Heart left ventricle (tissue), 16 donors: ENCODE data around the gene CYB5R2. TPM values are rescaled to one million over a fixed set of nuclear protein-coding genes. Genes with fewer than 3 reads are reported as not detected.

Experiments used
- ATAC-seq, 4 donors: fragments of 200-7000 bp; cut with Tn5 transposase; one replicate each; pipeline ENCODE4 v1.9.1; 2020 to 2022; ENCODE audit warnings: moderate library complexity in 4 of 4, mild to moderate bottlenecking in 3 of 4, moderate number of reproducible peaks in 1 of 4
- DNase-seq, 5 donors: peaks; one replicate each; pipeline ENCODE4 v3.0.0-alpha.2; 2020
- H3K27ac ChIP-seq, 12 donors: fragments of 200-600 bp; sonication (generic) in 4 of 12; one replicate each; pipeline versions ENCODE4 v1.5.0 to v1.8.0; 2016 to 2022; ENCODE audit warnings: mild to moderate bottlenecking in 2 of 12
- H3K27me3 ChIP-seq, 9 donors: fragments of 200-600 bp; sonication (generic) in 2 of 9; one replicate each; pipeline versions ENCODE4 v1.5.1 to v1.8.0; 2016 to 2022; ENCODE audit warnings: mild to moderate bottlenecking in 3 of 9
- H3K36me3 ChIP-seq, 9 donors: fragments of 200-600 bp; sonication (generic) in 2 of 9; one replicate each; pipeline versions ENCODE4 v1.5.0 to v1.8.0; 2018 to 2022; ENCODE audit warnings: mild to moderate bottlenecking in 2 of 9
- H3K4me1 ChIP-seq, 12 donors: fragments of 200-600 bp; sonication (generic) in 4 of 12; one replicate each; pipeline versions ENCODE4 v1.5.0 to v1.8.0; 2016 to 2022; ENCODE audit warnings: mild to moderate bottlenecking in 3 of 12
- H3K4me3 ChIP-seq, 12 donors: fragments of 200-600 bp; sonication (generic) in 4 of 12; one replicate each; pipeline versions ENCODE4 v1.5.0 to v1.8.0; 2017 to 2022; ENCODE audit warnings: mild to moderate bottlenecking in 9 of 12, moderate library complexity in 4 of 12
- H3K9me3 ChIP-seq, 12 donors: fragments of 200-600 bp; sonication (generic) in 4 of 12; one replicate each; pipeline versions ENCODE4 v1.5.0 to v1.8.0; 2016 to 2022; ENCODE audit warnings: mild to moderate bottlenecking in 1 of 12
- CTCF ChIP-seq, 12 donors: fragments of 200-600 bp; sonication (generic) in 4 of 12; IDR thresholded peaks; one replicate each; pipeline versions ENCODE4 v1.5.0 to v1.8.0; 2018 to 2022; ENCODE audit warnings: antibody characterized with exemption in 12 of 12, mild to moderate bottlenecking in 5 of 12
- POLR2A ChIP-seq, 2 donors: fragments of 450-650 bp; IDR thresholded peaks; one replicate each; pipeline ENCODE4 v1.6.1; 2017; ENCODE audit warnings: antibody characterized with exemption in 2 of 2, mild to moderate bottlenecking in 2 of 2, moderate library complexity in 2 of 2
- WGBS, 4 donors: extraction: QIAGEN DNeasy Blood & Tissue Kit in 2 of 4; methylation state at CpG; one replicate each; pipeline versions ENCODE4 v1.1.5 to v1.1.7; 2013 to 2018; 5-methylcytosine and 5-hydroxymethylcytosine counted together
- intact Hi-C, 10 donors: fragments of 100-400 bp; cut with DNase I; formaldehyde crosslinking; loops; one replicate each; pipeline versions ENCODE4 v1.11.1 to v1.14.2; 2022
- polyA plus RNA-seq, 2 donors: library from polyadenylated mRNA; stranded (reverse); fragments of 200-250 nt; gene quantifications; one replicate each; pipeline ENCODE4 v1.2.3, GENCODE V29; 2013
- total RNA-seq, 9 donors: library from RNA; depleted of rRNA in 2 of 9; stranded (reverse); fragments of >200 nt in 2 of 9; fragmentation: NEBNext Ultra II Directional in 3 of 9; extraction: Animal tissue kit (Norgen Biotek cat#: 25700) in 3 of 9; gene quantifications; one replicate each; pipeline versions ENCODE4 v1.1.0 to v1.2.4, GENCODE V29; 2016 to 2023
- donor health status: ischemic (EF 13 %, LVEDD 7.1; RV severe dilation, severe dysfunction).
- donor health status: healthy with polysubstance abuse.
- donor health status: DM: no; HTN: yes; CAD: no.
- donor health status: DM: no; HTN: no; CAD: no.
- donor health status: ischemic (EF 25% LVEDD 6.9; RV normal size, moderate dysfunction).
- donor health status: ischemic (EF 25% LVEDD 5.7; RV mildly dilated, moderate dysfunction).
- donor health status: healthy.
- donor health status: DM: yes; HTN: yes; CAD: no.
- donor health status: ischemic (EF 35%, LVEDD 5.7; RV mildly dilated, moderate dysfunction).
- donor health status: nonischemic (EF 11% LVEDD 7.7; RV severe dilation, severe dysfunction).
- donor health status: DM: yes; HTN: yes; CAD: no.
- donor health status: PGD.
- donor health status: ischemic (EF 29% LVEDD 5.4; RV normal size, mild dysfunction).
- donor health status: nonischemic (EF 23%, LVEDD 6.1; RV moderate dilation, normal function).

Gene CYB5R2
- total and polyA plus RNA-seq, 11 donors = 0.65 to 4.9 (median 1.3) TPM

GRCh38 chr11:7654195-7654705 lies 19.1 kb downstream of the CYB5R2 start:
- WGBS, 4 donors = 77 to 93% (median 85%) methylated on average over 4 of the region's 4 CpGs
- DNase-seq (no peak), ATAC-seq (no peak)
- TF ChIP-seq CTCF (IDR thresholded peaks at IDR 0.05) (no peak), POLR2A (IDR thresholded peaks at IDR 0.05) (no peak)
- Histone ChIP-seq H3K9me3 (no peaks in the 10 kb centered on the region), H3K4me3 (no peak overlapping the region), H3K4me1 (peaks cover 0 to 19% (median 8%) of the 10 kb centered on the region in 12 donors), H3K36me3 (peaks cover 4 to 74% (median 60%) of the 10 kb centered on the region in 9 donors), H3K27me3 (no peaks in the 10 kb centered on the region), H3K27ac (no peak overlapping the region)
- intact Hi-C loops = loop anchor here in 1 of 10 donors (10.0 kb wide), 1 partner anchor 209 kb away; no protein-coding TSS in a partner anchor

GRCh38 chr11:7651700-7652099 lies 21.6 kb downstream of the CYB5R2 start:
- Histone ChIP-seq H3K9me3 (no peaks in the 10 kb centered on the region), H3K4me3 (no peak overlapping the region), H3K36me3 (peaks cover 4 to 88% (median 76%) of the 10 kb centered on the region in 9 donors), H3K4me1 (peaks cover 0 to 13% (median 4%) of the 10 kb centered on the region in 12 donors), H3K27me3 (no peaks in the 10 kb centered on the region), H3K27ac (no peak overlapping the region)
- intact Hi-C loops = loop anchor here in 1 of 10 donors (10.0 kb wide), 1 partner anchor 207 kb away; no protein-coding TSS in a partner anchor
- WGBS, 4 donors = 90 to 93% (median 91%) methylated on average over 9 of the region's 9 CpGs
- ATAC-seq (no peak), DNase-seq (no peak)
- TF ChIP-seq POLR2A (IDR thresholded peaks at IDR 0.05) (no peak), CTCF (IDR thresholded peaks at IDR 0.05) (no peak)

- DNase-seq (no peak), ATAC-seq (no peak)
- intact Hi-C loops = loop anchor here in 1 of 10 donors (10.0 kb wide), 1 partner anchor 206 kb away; no protein-coding TSS in a partner anchor
- TF ChIP-seq CTCF (IDR thresholded peaks at IDR 0.05) (no peak), POLR2A (IDR thresholded peaks at IDR 0.05) (no peak)
- H3K36me3 ChIP-seq = peaks cover 4 to 92% (median 76%) of the 10 kb centered on the region in 9 donors
- H3K27ac ChIP-seq = no peak overlapping the region
- no peaks in the 10 kb centered on the region for H3K9me3 ChIP-seq
- WGBS, 4 donors = 45 to 80% (median 78%) methylated on average over 5 of the region's 5 CpGs
- no peak overlapping the region for H3K4me3 ChIP-seq
- peaks cover 0 to 7% (median 0%) of the 10 kb centered on the region in 12 donors for H3K4me1 ChIP-seq
- H3K27me3 ChIP-seq = no peaks in the 10 kb centered on the region
Measured at GRCh38 chr11:7651140-7651551, 22.2 kb downstream of the CYB5R2 start.

- H3K4me3 ChIP-seq = no peak overlapping the region
- H3K27ac ChIP-seq = no peak overlapping the region
- 92 to 96% (median 94%) methylated on average over 3 of the region's 3 CpGs for WGBS, 4 donors
- peaks cover 4 to 84% (median 72%) of the 10 kb centered on the region in 9 donors for H3K36me3 ChIP-seq
- TF ChIP-seq POLR2A (IDR thresholded peaks at IDR 0.05) (no peak), CTCF (IDR thresholded peaks at IDR 0.05) (no peak)
- intact Hi-C loops = no loop called here
- H3K27me3 ChIP-seq = no peaks in the 10 kb centered on the region
- H3K4me1 ChIP-seq = no peaks in the 10 kb centered on the region
- ATAC-seq (peak in 1 of 4 donors; percentile 13), DNase-seq (no peak)
- H3K9me3 ChIP-seq = no peaks in the 10 kb centered on the region
Measured at GRCh38 chr11:7648264-7648663, 25.0 kb downstream of the CYB5R2 start.
